Astrocyte (in vitro differentiated cells and primary cell): ENCODE results near the gene RIIAD1. TPM values are rescaled to one million over a fixed set of nuclear protein-coding genes. Genes with fewer than 3 reads are reported as not detected.

Experiments used
- DNase-seq: peaks from one replicate; pipeline ENCODE4 v3.0.0-alpha.2; 2010; ENCODE audit warnings: low read depth
- FAIRE-seq: peaks from 2 replicates; lab custom pipeline; 2011; peaks lifted over from hg19 to GRCh38; lab: Jason Lieb, UNC
- H2AFZ ChIP-seq: 2 replicates; pipeline ENCODE4 v1.6.0; 2012; ENCODE audit warnings: low read depth, low read length, inconsistent platforms
- H3K27ac ChIP-seq: 2 replicates; pipeline ENCODE4 v1.5.1; 2011; ENCODE audit warnings: low read depth, low read length, inconsistent platforms
- H3K27me3 ChIP-seq: 2 replicates; pipeline ENCODE4 v1.6.0; 2011; ENCODE audit warnings: low read length, inconsistent platforms; ENCODE audit not compliant: insufficient read depth
- H3K36me3 ChIP-seq: 2 replicates; pipeline ENCODE4 v1.5.1; 2011; ENCODE audit warnings: low read length, inconsistent platforms; ENCODE audit not compliant: insufficient read depth
- H3K4me1 ChIP-seq: 2 replicates; pipeline ENCODE4 v1.5.1; 2011; ENCODE audit warnings: low read length, inconsistent platforms; ENCODE audit not compliant: insufficient read depth
- H3K4me2 ChIP-seq: 2 replicates; pipeline ENCODE4 v1.6.0; 2012; ENCODE audit warnings: low read length, inconsistent platforms
- H3K4me3 ChIP-seq: 2 replicates; pipeline ENCODE4 v1.5.1; 2011; ENCODE audit warnings: low read depth, mild to moderate bottlenecking, low read length, inconsistent platforms; ENCODE audit not compliant: insufficient read depth
- H3K79me2 ChIP-seq: 2 replicates; pipeline ENCODE4 v1.6.0; 2012; ENCODE audit warnings: mild to moderate bottlenecking, low read length, inconsistent platforms; ENCODE audit not compliant: insufficient read depth
- H3K9ac ChIP-seq: 2 replicates; pipeline ENCODE4 v1.6.0; 2012; ENCODE audit warnings: mild to moderate bottlenecking, low read length, inconsistent platforms
- H3K9me3 ChIP-seq: 2 replicates; pipeline ENCODE4 v1.5.1; 2012; ENCODE audit warnings: low read depth, mild to moderate bottlenecking, low read length, inconsistent platforms; ENCODE audit not compliant: insufficient read depth
- H4K20me1 ChIP-seq: 2 replicates; pipeline ENCODE4 v1.6.0; 2012; ENCODE audit warnings: low read length, inconsistent platforms; ENCODE audit not compliant: insufficient read depth
- H3K27ac Mint-ChIP-seq: one replicate; pipeline ENCODE4 v1.8.0; 2021; ENCODE audit warnings: mild to moderate bottlenecking, mixed read lengths; ENCODE audit not compliant: unreplicated experiment
- H3K27me3 Mint-ChIP-seq: one replicate; pipeline ENCODE4 v1.8.0; 2021; ENCODE audit warnings: low read depth, mixed read lengths; ENCODE audit not compliant: unreplicated experiment
- H3K36me3 Mint-ChIP-seq: one replicate; pipeline ENCODE4 v1.8.0; 2021; ENCODE audit warnings: low read depth, mixed read lengths; ENCODE audit not compliant: unreplicated experiment
- H3K4me1 Mint-ChIP-seq: one replicate; pipeline ENCODE4 v1.8.0; 2021; ENCODE audit warnings: low read depth, mixed read lengths; ENCODE audit not compliant: unreplicated experiment
- H3K4me3 Mint-ChIP-seq: one replicate; pipeline ENCODE4 v1.8.0; 2021; ENCODE audit warnings: mild to moderate bottlenecking, moderate library complexity, mixed read lengths; ENCODE audit not compliant: unreplicated experiment
- H3K9me3 Mint-ChIP-seq: one replicate; pipeline ENCODE4 v1.8.0; 2021; ENCODE audit warnings: mild to moderate bottlenecking, mixed read lengths; ENCODE audit not compliant: unreplicated experiment
- EZH2 ChIP-seq: IDR thresholded peaks from 2 replicates; pipeline ENCODE4 v1.6.1; 2012; ENCODE audit warnings: mild to moderate bottlenecking, low read length, inconsistent platforms; ENCODE audit not compliant: insufficient read depth
- total RNA-seq: library from RNA; stranded (reverse); gene quantifications from 2 replicates; pipeline ENCODE4 v1.2.1, GENCODE V29; 2021
- TF ChIP-seq, protein P1 (sequence below): IDR thresholded peaks from 2 replicates; pipeline ENCODE4 v1.5.1; 2011; ENCODE audit warnings: low read depth, mild to moderate bottlenecking, inconsistent platforms, low read length, moderate library complexity; ENCODE audit not compliant: insufficient read depth

The RIIAD1 gene
- total RNA-seq, 1 donor from 2014 or later = not detected

GRCh38 chr1:151705146-151705545 lies 16.2 kb upstream of the RIIAD1 start:
- Histone ChIP-seq H4K20me1 (no peaks in the 10 kb centered on the region), H3K4me2 (no peak overlapping the region), H2AFZ (no peak overlapping the region), H3K36me3 (no peaks in the 10 kb centered on the region), H3K27me3 (no peaks in the 10 kb centered on the region), H3K4me1 (no peaks in the 10 kb centered on the region), H3K79me2 (no peaks in the 10 kb centered on the region), H3K4me3 (no peak overlapping the region), H3K9me3 (no peaks in the 10 kb centered on the region), H3K9ac (no peak overlapping the region), H3K27ac (no peak overlapping the region)
- Mint-ChIP-seq H3K4me3 (no peak overlapping the region), H3K4me1 (peaks cover 11% of the 10 kb centered on the region), H3K36me3 (peaks cover 18% of the 10 kb centered on the region), H3K9me3 (no peaks in the 10 kb centered on the region), H3K27ac (peak overlapping the region; percentile 9), H3K27me3 (no peaks in the 10 kb centered on the region)
- no peak for TF ChIP-seq EZH2
- TF ChIP-seq, protein P1, sequence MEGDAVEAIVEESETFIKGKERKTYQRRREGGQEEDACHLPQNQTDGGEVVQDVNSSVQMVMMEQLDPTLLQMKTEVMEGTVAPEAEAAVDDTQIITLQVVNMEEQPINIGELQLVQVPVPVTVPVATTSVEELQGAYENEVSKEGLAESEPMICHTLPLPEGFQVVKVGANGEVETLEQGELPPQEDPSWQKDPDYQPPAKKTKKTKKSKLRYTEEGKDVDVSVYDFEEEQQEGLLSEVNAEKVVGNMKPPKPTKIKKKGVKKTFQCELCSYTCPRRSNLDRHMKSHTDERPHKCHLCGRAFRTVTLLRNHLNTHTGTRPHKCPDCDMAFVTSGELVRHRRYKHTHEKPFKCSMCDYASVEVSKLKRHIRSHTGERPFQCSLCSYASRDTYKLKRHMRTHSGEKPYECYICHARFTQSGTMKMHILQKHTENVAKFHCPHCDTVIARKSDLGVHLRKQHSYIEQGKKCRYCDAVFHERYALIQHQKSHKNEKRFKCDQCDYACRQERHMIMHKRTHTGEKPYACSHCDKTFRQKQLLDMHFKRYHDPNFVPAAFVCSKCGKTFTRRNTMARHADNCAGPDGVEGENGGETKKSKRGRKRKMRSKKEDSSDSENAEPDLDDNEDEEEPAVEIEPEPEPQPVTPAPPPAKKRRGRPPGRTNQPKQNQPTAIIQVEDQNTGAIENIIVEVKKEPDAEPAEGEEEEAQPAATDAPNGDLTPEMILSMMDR = no peak
- DNase-seq (no peak), FAIRE-seq (no peak)

GRCh38 chr1:151705753-151706463 lies 15.4 kb upstream of the RIIAD1 start:
- Histone ChIP-seq H3K9me3 (no peaks in the 10 kb centered on the region), H2AFZ (no peak overlapping the region), H3K4me2 (no peak overlapping the region), H3K36me3 (no peaks in the 10 kb centered on the region), H3K4me3 (no peak overlapping the region), H4K20me1 (no peaks in the 10 kb centered on the region), H3K27me3 (no peaks in the 10 kb centered on the region), H3K4me1 (no peaks in the 10 kb centered on the region), H3K27ac (no peak overlapping the region), H3K9ac (no peak overlapping the region), H3K79me2 (no peaks in the 10 kb centered on the region)
- Mint-ChIP-seq H3K36me3 (peaks cover 14% of the 10 kb centered on the region), H3K27ac (peak overlapping the region; percentile 43), H3K27me3 (no peaks in the 10 kb centered on the region), H3K9me3 (no peaks in the 10 kb centered on the region), H3K4me1 (peaks cover 11% of the 10 kb centered on the region), H3K4me3 (no peak overlapping the region)
- FAIRE-seq (no peak), DNase-seq (no peak)
- TF ChIP-seq, protein P1 = no peak
- TF ChIP-seq EZH2 = no peak
